HepG2 (cell line): Measurements from ENCODE around the gene SMOC1. TPM values are rescaled to one million over a fixed set of nuclear protein-coding genes. Genes with fewer than 3 reads are reported as not detected.

Experiments used
- ATF1 ChIP-seq: IDR thresholded peaks from 2 replicates; pipeline ENCODE4 v1.6.1; 2016; ENCODE audit warnings: mild to moderate bottlenecking, control low read depth
- ATM ChIP-seq: fragments of 450-650 bp; IDR thresholded peaks from 2 replicates; pipeline ENCODE4 v1.7.1; 2017; ENCODE audit warnings: mild to moderate bottlenecking, borderline replicate concordance
- CHD4 ChIP-seq: fragments of 200-600 bp; sonication (generic); IDR thresholded peaks from 2 replicates; pipeline ENCODE4 v1.7.0; 2017; ENCODE audit warnings: mild to moderate bottlenecking, low read length, borderline replicate concordance
- GABPB1 ChIP-seq: IDR thresholded peaks from 2 replicates; pipeline ENCODE4 v1.6.1; 2016; ENCODE audit warnings: mild to moderate bottlenecking, missing genetic modification reagents, moderate library complexity, missing compliant biosample characterization
- KDM2A ChIP-seq: sonication (generic); formaldehyde crosslinking; IDR thresholded peaks from 2 replicates; pipeline ENCODE4 v1.4.0; 2020; ENCODE audit warnings: low read depth, missing genetic modification reagents, borderline replicate concordance
- MXD3 ChIP-seq: IDR thresholded peaks from 2 replicates; pipeline ENCODE4 v1.6.1; 2016; ENCODE audit warnings: mild to moderate bottlenecking, missing biosample characterization, missing genetic modification reagents
- PCBP1 ChIP-seq: fragments of 200-400 bp; formaldehyde crosslinking; IDR thresholded peaks from 2 replicates; pipeline ENCODE4 v1.6.1; 2017; ENCODE audit warnings: mild to moderate bottlenecking, low read depth, low read length, borderline replicate concordance
- PHF20 ChIP-seq: sonication (generic); formaldehyde crosslinking; IDR thresholded peaks from 2 replicates; pipeline ENCODE4 v1.5.0; 2020; ENCODE audit warnings: mild to moderate bottlenecking, missing genetic modification reagents
- SOX13 ChIP-seq, 3 experiments: fragments of 450-650 bp in 1 of 3; sonication (generic) in 1 of 3; formaldehyde crosslinking in 1 of 3; IDR thresholded peaks in 2 of 3; conservative IDR thresholded peaks in 1 of 3; 2 replicates each; pipeline versions ENCODE4 v1.5.0 to v1.6.1; 2016 to 2020; ENCODE audit warnings: antibody characterized with exemption in 1 of 3, mild to moderate bottlenecking in 1 of 3, missing compliant biosample characterization in 1 of 3, missing genetic modification reagents in 1 of 3, moderate library complexity in 1 of 3
- TARDBP ChIP-seq: sonication (generic); formaldehyde crosslinking; IDR thresholded peaks from 2 replicates; pipeline ENCODE4 v1.8.0; 2022; ENCODE audit warnings: mild to moderate bottlenecking, missing genetic modification reagents
- ZFP36 ChIP-seq: fragments of 150-350 bp; IDR thresholded peaks from 2 replicates; pipeline ENCODE4 v1.6.1; 2018; ENCODE audit warnings: borderline replicate concordance, low read length, low read depth; ENCODE audit not compliant: partially characterized antibody
- ZFP36L2 ChIP-seq: sonication (generic); formaldehyde crosslinking; IDR thresholded peaks from 2 replicates; pipeline ENCODE4 v1.4.0; 2020; ENCODE audit warnings: missing genetic modification reagents
- ZIK1 ChIP-seq: sonication (generic); formaldehyde crosslinking; IDR thresholded peaks from 2 replicates; pipeline ENCODE4 v1.5.0; 2020; ENCODE audit warnings: mild to moderate bottlenecking, low read depth, missing genetic modification reagents, borderline replicate concordance
- ZNF232 ChIP-seq: sonication (generic); formaldehyde crosslinking; IDR thresholded peaks from 2 replicates; pipeline ENCODE4 v1.4.0; 2020; ENCODE audit warnings: missing genetic modification reagents, borderline replicate concordance
- ZNF264 ChIP-seq: sonication (generic); formaldehyde crosslinking; IDR thresholded peaks from 2 replicates; pipeline ENCODE4 v1.4.0; 2020; ENCODE audit warnings: missing genetic modification reagents
- ZNF337 ChIP-seq: sonication (generic); formaldehyde crosslinking; IDR thresholded peaks from 2 replicates; pipeline ENCODE4 v1.5.1; 2020; ENCODE audit warnings: missing genetic modification reagents, low read depth, mild to moderate bottlenecking, borderline replicate concordance
- ZNF430 ChIP-seq: sonication (generic); formaldehyde crosslinking; IDR thresholded peaks from 2 replicates; pipeline ENCODE4 v1.9.0; 2021; ENCODE audit warnings: mild to moderate bottlenecking, missing genetic modification reagents
- ZNF562 ChIP-seq: sonication (generic); formaldehyde crosslinking; IDR thresholded peaks from 2 replicates; pipeline ENCODE4 v1.8.0; 2022; ENCODE audit warnings: missing genetic modification reagents, borderline replicate concordance
- ZNF670 ChIP-seq: sonication (generic); formaldehyde crosslinking; IDR thresholded peaks from 2 replicates; pipeline ENCODE4 v1.8.0; 2022; ENCODE audit warnings: mild to moderate bottlenecking, missing genetic modification reagents, borderline replicate concordance
- ZNF691 ChIP-seq: sonication (generic); formaldehyde crosslinking; IDR thresholded peaks from 2 replicates; pipeline ENCODE4 v1.4.0; 2020; ENCODE audit warnings: missing genetic modification reagents, low read depth, mild to moderate bottlenecking, borderline replicate concordance
- ZNF768 ChIP-seq: sonication (generic); formaldehyde crosslinking; IDR thresholded peaks from 2 replicates; pipeline ENCODE4 v1.4.0; 2020; ENCODE audit warnings: missing genetic modification reagents
- polyA plus RNA-seq, 8 experiments: library from polyadenylated mRNA; depleted of rRNA in 3 of 8; stranded (reverse) in 7 of 8; unstranded in 1 of 8; fragments of >200 nt; fragmentation: Illumina TruSeq in 4 of 8; extraction: Trizol in 4 of 8; gene quantifications; 2 replicates each; pipeline versions ENCODE4 v1.2.1 to v1.2.3, GENCODE V29; 2011 to 2016; ENCODE audit warnings: low read depth in 4 of 8, missing spikeins in 1 of 8, mixed read lengths in 1 of 8; ENCODE audit not compliant: insufficient read depth in 1 of 8
- total RNA-seq, 5 experiments: library from RNA; depleted of rRNA; stranded (reverse); fragments of >200 nt; fragmentation: Illumina TruSeq; extraction: Trizol; gene quantifications; 2 replicates each; pipeline ENCODE4 v1.2.3, GENCODE V29; 2016; ENCODE audit warnings: low read depth in 1 of 5
- TF ChIP-seq, protein P1 (sequence below): sonication (generic); formaldehyde crosslinking; IDR thresholded peaks from 2 replicates; pipeline ENCODE4 v1.5.1; 2020; ENCODE audit warnings: mild to moderate bottlenecking, missing genetic modification reagents, moderate library complexity

SMOC1 gene
- total and polyA plus RNA-seq, 2 of the 13 experiments (the other 11 are each of a cell fraction or from before 2014, with no cell fraction given), result 17.8 to 35.6 TPM

GRCh38 chr14:69879175-69880043, at the start of gene SMOC1 (continued):
- TF ChIP-seq, protein P1, sequence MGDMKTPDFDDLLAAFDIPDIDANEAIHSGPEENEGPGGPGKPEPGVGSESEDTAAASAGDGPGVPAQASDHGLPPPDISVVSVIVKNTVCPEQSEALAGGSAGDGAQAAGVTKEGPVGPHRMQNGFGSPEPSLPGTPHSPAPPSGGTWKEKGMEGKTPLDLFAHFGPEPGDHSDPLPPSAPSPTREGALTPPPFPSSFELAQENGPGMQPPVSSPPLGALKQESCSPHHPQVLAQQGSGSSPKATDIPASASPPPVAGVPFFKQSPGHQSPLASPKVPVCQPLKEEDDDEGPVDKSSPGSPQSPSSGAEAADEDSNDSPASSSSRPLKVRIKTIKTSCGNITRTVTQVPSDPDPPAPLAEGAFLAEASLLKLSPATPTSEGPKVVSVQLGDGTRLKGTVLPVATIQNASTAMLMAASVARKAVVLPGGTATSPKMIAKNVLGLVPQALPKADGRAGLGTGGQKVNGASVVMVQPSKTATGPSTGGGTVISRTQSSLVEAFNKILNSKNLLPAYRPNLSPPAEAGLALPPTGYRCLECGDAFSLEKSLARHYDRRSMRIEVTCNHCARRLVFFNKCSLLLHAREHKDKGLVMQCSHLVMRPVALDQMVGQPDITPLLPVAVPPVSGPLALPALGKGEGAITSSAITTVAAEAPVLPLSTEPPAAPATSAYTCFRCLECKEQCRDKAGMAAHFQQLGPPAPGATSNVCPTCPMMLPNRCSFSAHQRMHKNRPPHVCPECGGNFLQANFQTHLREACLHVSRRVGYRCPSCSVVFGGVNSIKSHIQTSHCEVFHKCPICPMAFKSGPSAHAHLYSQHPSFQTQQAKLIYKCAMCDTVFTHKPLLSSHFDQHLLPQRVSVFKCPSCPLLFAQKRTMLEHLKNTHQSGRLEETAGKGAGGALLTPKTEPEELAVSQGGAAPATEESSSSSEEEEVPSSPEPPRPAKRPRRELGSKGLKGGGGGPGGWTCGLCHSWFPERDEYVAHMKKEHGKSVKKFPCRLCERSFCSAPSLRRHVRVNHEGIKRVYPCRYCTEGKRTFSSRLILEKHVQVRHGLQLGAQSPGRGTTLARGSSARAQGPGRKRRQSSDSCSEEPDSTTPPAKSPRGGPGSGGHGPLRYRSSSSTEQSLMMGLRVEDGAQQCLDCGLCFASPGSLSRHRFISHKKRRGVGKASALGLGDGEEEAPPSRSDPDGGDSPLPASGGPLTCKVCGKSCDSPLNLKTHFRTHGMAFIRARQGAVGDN (CRISPR knock-in tag), result peak; percentile 84
- no peak for TF ChIP-seq ZNF264 (CRISPR knock-in tag)
- TF ChIP-seq ZFP36, result no peak
- 0 out of 2 replicates have a peak, but pooled peaks have one; percentile 70 for TF ChIP-seq ZNF337 (CRISPR knock-in tag)
- TF ChIP-seq ZNF562 (CRISPR knock-in tag), result no peak
- TF ChIP-seq ZNF430, result peak; percentile 35; the same call in 1 of the 2 replicates
- TF ChIP-seq ATM, result no peak
- TF ChIP-seq ZNF670 (CRISPR knock-in tag), result peak; percentile 83; the same call in 1 of the 2 replicates
- TF ChIP-seq SOX13 (IDR thresholded peaks at IDR 0.05), result no peak
- TF ChIP-seq SOX13 (CRISPR knock-in tag; conservative IDR thresholded peaks at IDR 0.05 in 1 of 2, IDR thresholded peaks at IDR 0.05 in 1 of 2), result peak in 1 of 2 experiments; percentile 22; a peak in 1 of 4 replicates
- TF ChIP-seq KDM2A (CRISPR knock-in tag), result peak; percentile 59; the same call in 1 of the 2 replicates
- peak; percentile 71 for TF ChIP-seq GABPB1
- TF ChIP-seq PCBP1, result no peak
- no peak for TF ChIP-seq ZFP36L2 (CRISPR knock-in tag)
- TF ChIP-seq ATF1 (CRISPR knock-in tag), result no peak
- TF ChIP-seq ZIK1, result peak; percentile 91; the same call in 1 of the 2 replicates
- TF ChIP-seq CHD4, result no peak
- TF ChIP-seq TARDBP (CRISPR knock-in tag), result no peak
- TF ChIP-seq MXD3 (CRISPR knock-in tag), result peak; percentile 83; the same call in 1 of the 2 replicates
- peak; percentile 89; the same call in 1 of the 2 replicates for TF ChIP-seq ZNF691
- no peak for TF ChIP-seq ZNF232 (CRISPR knock-in tag)
- TF ChIP-seq ZNF768, result peak; percentile 54; the same call in 1 of the 2 replicates
- peak; percentile 23; the same call in 1 of the 2 replicates for TF ChIP-seq PHF20 (CRISPR knock-in tag)
